T-helper 1 cell treated with Interleukin-12 subunit alpha and Interleukin-12 subunit beta and Interleukin-4 antibody, amounts not matched to agents 30 μg/mL and 1 μg/mL, for 36 hours (primary cell): Measurements from ENCODE around the gene PSMA3.

Source experiments
- H3K27ac Mint-ChIP-seq: one replicate; pipeline ENCODE4 v1.8.0; 2021; ENCODE audit warnings: mild to moderate bottlenecking, mixed read lengths
- H3K27me3 Mint-ChIP-seq: one replicate; pipeline ENCODE4 v1.8.0; 2021; ENCODE audit warnings: low read depth, mixed read lengths
- H3K36me3 Mint-ChIP-seq: one replicate; pipeline ENCODE4 v1.8.0; 2021; ENCODE audit warnings: low read depth, mixed read lengths
- H3K4me1 Mint-ChIP-seq: one replicate; pipeline ENCODE4 v1.8.0; 2021; ENCODE audit warnings: low read depth, mixed read lengths
- H3K4me3 Mint-ChIP-seq: one replicate; pipeline ENCODE4 v1.8.0; 2021; ENCODE audit warnings: mild to moderate bottlenecking, moderate library complexity, mixed read lengths
- H3K9me3 Mint-ChIP-seq: one replicate; pipeline ENCODE4 v1.8.0; 2021; ENCODE audit warnings: mixed read lengths

The PSMA3 gene

GRCh38 chr14:58301416-58301815 is 56.8 kb downstream of the PSMA3 start:
- H3K27me3 Mint-ChIP-seq, result no peaks in the 10 kb centered on the region
- H3K36me3 Mint-ChIP-seq, result peaks cover 23% of the 10 kb centered on the region
- peaks cover 19% of the 10 kb centered on the region for H3K4me1 Mint-ChIP-seq
- no peak overlapping the region for H3K27ac Mint-ChIP-seq
- no peaks in the 10 kb centered on the region for H3K9me3 Mint-ChIP-seq
- no peak overlapping the region for H3K4me3 Mint-ChIP-seq

DNA sequence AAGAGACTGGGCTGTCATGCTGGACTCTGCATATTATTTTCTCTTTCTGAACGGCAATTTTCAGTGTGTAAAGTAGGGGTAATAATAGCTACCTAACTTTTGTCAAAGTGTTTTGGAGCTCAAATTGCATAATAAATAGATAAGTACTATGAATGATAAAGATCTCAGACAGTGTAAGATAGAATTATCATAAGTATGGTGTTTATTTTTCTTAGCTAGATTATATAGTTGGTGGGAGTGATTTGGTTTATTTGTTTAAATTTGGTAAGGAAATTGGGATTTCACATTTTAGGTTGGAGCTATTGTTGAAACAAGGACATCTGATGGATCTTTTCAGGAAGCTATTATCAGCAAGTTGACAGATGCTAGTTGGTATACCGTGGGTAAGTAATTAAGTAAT is 61.1 kb downstream of the PSMA3 start:
- Mint-ChIP-seq H3K27ac (no peak overlapping the region), H3K9me3 (no peaks in the 10 kb centered on the region), H3K4me1 (peaks cover 13% of the 10 kb centered on the region), H3K4me3 (no peak overlapping the region), H3K27me3 (no peaks in the 10 kb centered on the region), H3K36me3 (peaks cover 31% of the 10 kb centered on the region)

GRCh38 chr14:58307597-58308316 is 63.1 kb downstream of the PSMA3 start:
- H3K9me3 Mint-ChIP-seq, result no peaks in the 10 kb centered on the region
- no peaks in the 10 kb centered on the region for H3K27me3 Mint-ChIP-seq
- H3K4me1 Mint-ChIP-seq, result peaks cover 10% of the 10 kb centered on the region
- H3K27ac Mint-ChIP-seq, result no peak overlapping the region
- H3K36me3 Mint-ChIP-seq, result peaks cover 30% of the 10 kb centered on the region
- no peak overlapping the region for H3K4me3 Mint-ChIP-seq

GRCh38 chr14:58309086-58309485 is 64.4 kb downstream of the PSMA3 start:
- no peaks in the 10 kb centered on the region for H3K9me3 Mint-ChIP-seq
- peaks cover 11% of the 10 kb centered on the region for H3K4me1 Mint-ChIP-seq
- H3K36me3 Mint-ChIP-seq, result peaks cover 23% of the 10 kb centered on the region
- no peaks in the 10 kb centered on the region for H3K27me3 Mint-ChIP-seq
- H3K27ac Mint-ChIP-seq, result no peak overlapping the region
- H3K4me3 Mint-ChIP-seq, result no peak overlapping the region

- Mint-ChIP-seq H3K4me3 (no peak overlapping the region), H3K9me3 (no peaks in the 10 kb centered on the region), H3K27ac (no peak overlapping the region), H3K36me3 (peaks cover 21% of the 10 kb centered on the region), H3K4me1 (peaks cover 8% of the 10 kb centered on the region), H3K27me3 (no peaks in the 10 kb centered on the region)
Observed at GRCh38 chr14:58313699-58314098, 69.1 kb downstream of the PSMA3 start.

GRCh38 chr14:58315606-58316005 is 71.0 kb downstream of the PSMA3 start:
- Mint-ChIP-seq H3K4me3 (no peak overlapping the region), H3K27me3 (no peaks in the 10 kb centered on the region), H3K4me1 (peaks cover 3% of the 10 kb centered on the region), H3K36me3 (peaks cover 12% of the 10 kb centered on the region), H3K27ac (no peak overlapping the region), H3K9me3 (no peaks in the 10 kb centered on the region)
